Osteocyte (in vitro differentiated cells): ENCODE measurements around the gene CDA. TPM values are rescaled to one million over a fixed set of nuclear protein-coding genes. Genes with fewer than 3 reads are reported as not detected.

Experiments
- DNase-seq: peaks from one replicate; pipeline ENCODE4 v3.0.0; 2021; ENCODE audit warnings: mixed read lengths; ENCODE audit not compliant: unreplicated experiment; ENCODE audit errors: extremely low spot score
- H3K27ac Mint-ChIP-seq: one replicate; pipeline ENCODE4 v1.8.0; 2021; ENCODE audit warnings: mild to moderate bottlenecking, mixed read lengths; ENCODE audit not compliant: unreplicated experiment
- H3K27me3 Mint-ChIP-seq: one replicate; pipeline ENCODE4 v1.8.0; 2021; ENCODE audit warnings: mixed read lengths; ENCODE audit not compliant: unreplicated experiment
- H3K36me3 Mint-ChIP-seq: one replicate; pipeline ENCODE4 v1.8.0; 2021; ENCODE audit warnings: mixed read lengths; ENCODE audit not compliant: unreplicated experiment
- H3K4me1 Mint-ChIP-seq: one replicate; pipeline ENCODE4 v1.8.0; 2021; ENCODE audit warnings: mixed read lengths; ENCODE audit not compliant: unreplicated experiment
- H3K4me3 Mint-ChIP-seq: one replicate; pipeline ENCODE4 v1.8.0; 2021; ENCODE audit warnings: mild to moderate bottlenecking, moderate library complexity, mixed read lengths; ENCODE audit not compliant: unreplicated experiment
- H3K9me3 Mint-ChIP-seq: one replicate; pipeline ENCODE4 v1.8.0; 2021; ENCODE audit warnings: mixed read lengths; ENCODE audit not compliant: unreplicated experiment
- total RNA-seq: library from RNA; stranded (reverse); gene quantifications from 2 replicates; pipeline ENCODE4 v1.2.1, GENCODE V29; 2021
- TF ChIP-seq, protein P1 (sequence below): fragments of 200-600 bp; sonication (generic); IDR thresholded peaks from 2 replicates; pipeline ENCODE4 v1.5.0; 2021; ENCODE audit warnings: antibody characterized with exemption, mild to moderate bottlenecking, moderate library complexity

CDA gene
- total RNA-seq, 1 donor from 2014 or later, result not detected

DNA sequence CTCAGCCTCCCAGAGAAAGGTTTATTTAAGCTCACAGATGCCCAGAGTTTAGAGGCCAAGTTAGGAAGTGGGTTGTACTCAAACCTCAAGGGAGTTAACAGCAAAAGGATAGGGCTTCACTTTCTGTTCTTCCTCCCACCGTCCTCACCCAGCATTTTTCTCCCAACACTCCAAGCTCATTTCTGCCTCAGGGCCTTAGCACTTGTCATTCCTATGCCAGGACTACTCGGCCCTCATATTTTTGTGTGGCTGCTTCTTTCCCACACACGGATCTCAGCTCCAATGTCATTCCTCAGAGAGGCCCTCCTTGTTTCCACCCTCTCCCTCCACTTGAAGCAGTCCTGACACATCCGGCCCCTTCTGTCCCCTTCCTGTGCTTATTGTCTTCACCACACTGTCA lies 23.7 kb upstream of the CDA start:
- H3K9me3 Mint-ChIP-seq, result no peaks in the 10 kb centered on the region
- H3K27ac Mint-ChIP-seq, result no peak overlapping the region
- TF ChIP-seq, protein P1, sequence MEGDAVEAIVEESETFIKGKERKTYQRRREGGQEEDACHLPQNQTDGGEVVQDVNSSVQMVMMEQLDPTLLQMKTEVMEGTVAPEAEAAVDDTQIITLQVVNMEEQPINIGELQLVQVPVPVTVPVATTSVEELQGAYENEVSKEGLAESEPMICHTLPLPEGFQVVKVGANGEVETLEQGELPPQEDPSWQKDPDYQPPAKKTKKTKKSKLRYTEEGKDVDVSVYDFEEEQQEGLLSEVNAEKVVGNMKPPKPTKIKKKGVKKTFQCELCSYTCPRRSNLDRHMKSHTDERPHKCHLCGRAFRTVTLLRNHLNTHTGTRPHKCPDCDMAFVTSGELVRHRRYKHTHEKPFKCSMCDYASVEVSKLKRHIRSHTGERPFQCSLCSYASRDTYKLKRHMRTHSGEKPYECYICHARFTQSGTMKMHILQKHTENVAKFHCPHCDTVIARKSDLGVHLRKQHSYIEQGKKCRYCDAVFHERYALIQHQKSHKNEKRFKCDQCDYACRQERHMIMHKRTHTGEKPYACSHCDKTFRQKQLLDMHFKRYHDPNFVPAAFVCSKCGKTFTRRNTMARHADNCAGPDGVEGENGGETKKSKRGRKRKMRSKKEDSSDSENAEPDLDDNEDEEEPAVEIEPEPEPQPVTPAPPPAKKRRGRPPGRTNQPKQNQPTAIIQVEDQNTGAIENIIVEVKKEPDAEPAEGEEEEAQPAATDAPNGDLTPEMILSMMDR, result no peak
- DNase-seq, result no peak
- no peaks in the 10 kb centered on the region for H3K36me3 Mint-ChIP-seq
- peaks cover 56% of the 10 kb centered on the region for H3K27me3 Mint-ChIP-seq
- H3K4me1 Mint-ChIP-seq, result no peaks in the 10 kb centered on the region
- H3K4me3 Mint-ChIP-seq, result no peak overlapping the region

DNA sequence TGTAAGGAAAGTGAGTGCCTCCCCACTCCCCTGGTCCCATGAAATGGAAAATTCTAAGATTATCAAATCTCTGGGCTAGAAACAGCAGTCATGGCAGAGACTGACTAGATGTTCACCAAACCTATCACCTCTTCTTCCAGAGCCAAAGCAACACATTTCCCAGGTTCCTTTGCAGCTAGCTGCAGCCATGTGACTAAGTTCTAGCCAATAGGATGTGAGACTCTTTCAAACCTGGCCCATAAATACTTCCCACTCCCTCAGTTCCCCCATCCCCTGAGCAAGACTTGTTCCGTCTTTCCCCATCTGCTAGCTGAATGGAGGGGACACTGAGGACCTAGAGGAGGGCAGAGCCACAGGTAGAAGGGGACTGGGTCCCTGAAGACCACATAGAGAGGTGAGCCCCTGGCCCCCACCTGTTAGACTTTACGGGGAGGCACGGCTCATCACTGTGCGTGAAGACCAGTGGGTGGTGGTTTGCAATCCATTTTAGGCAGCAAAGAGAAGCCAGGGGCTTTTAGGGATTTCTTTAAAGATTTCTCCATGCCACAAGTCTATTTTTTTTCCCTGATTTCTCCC lies 19.3 kb upstream of the CDA start:
- H3K4me3 Mint-ChIP-seq, result no peak overlapping the region
- no peak for DNase-seq
- TF ChIP-seq, protein P1, result no peak
- peaks cover 48% of the 10 kb centered on the region for H3K27me3 Mint-ChIP-seq
- no peaks in the 10 kb centered on the region for H3K4me1 Mint-ChIP-seq
- no peaks in the 10 kb centered on the region for H3K36me3 Mint-ChIP-seq
- H3K27ac Mint-ChIP-seq, result no peak overlapping the region
- no peaks in the 10 kb centered on the region for H3K9me3 Mint-ChIP-seq

DNA sequence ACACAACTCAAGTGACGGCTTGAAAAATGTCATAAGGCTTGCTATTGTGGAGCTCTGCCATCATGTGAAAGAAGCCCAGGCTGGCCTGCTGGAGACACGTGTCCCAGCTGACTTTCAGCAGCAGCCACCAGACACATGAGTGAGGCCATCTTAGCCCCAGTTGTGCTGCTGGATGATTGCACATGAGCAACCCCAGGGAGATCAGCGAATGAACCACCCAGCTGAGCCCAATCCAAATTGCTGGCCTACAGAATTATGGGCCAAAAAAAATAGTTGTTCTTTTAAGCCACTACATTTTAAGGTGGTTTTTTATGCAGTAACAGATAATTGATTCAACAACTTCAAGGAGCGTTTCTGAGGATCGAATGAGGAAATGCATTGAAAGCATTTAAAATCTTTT lies 17.5 kb upstream of the CDA start:
- TF ChIP-seq, protein P1, result no peak
- DNase-seq, result no peak
- H3K27ac Mint-ChIP-seq, result no peak overlapping the region
- no peaks in the 10 kb centered on the region for H3K9me3 Mint-ChIP-seq
- H3K27me3 Mint-ChIP-seq, result peaks cover 42% of the 10 kb centered on the region
- no peaks in the 10 kb centered on the region for H3K36me3 Mint-ChIP-seq
- no peak overlapping the region for H3K4me3 Mint-ChIP-seq
- no peaks in the 10 kb centered on the region for H3K4me1 Mint-ChIP-seq

DNA sequence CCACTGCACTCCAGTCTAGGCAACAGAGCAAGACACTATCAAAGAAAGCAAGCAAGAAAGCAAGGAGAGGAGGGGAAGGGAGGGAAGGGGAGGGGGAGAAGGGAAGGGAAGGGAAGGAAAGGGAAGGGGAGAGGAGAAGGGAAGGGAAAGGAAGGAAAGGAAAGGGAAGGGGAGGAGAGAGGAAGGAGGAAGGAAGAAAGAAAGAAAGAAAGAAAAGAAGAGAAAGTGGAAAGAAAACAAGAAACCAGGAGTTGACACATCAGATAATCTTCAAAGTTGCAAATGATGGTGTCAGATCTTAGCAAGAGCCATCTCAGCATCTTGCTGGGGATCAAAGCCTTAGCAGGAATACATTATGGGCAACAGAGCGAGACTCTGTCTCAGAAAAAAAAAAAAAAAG lies 14.9 kb upstream of the CDA start:
- no peaks in the 10 kb centered on the region for H3K4me1 Mint-ChIP-seq
- TF ChIP-seq, protein P1, result no peak
- peaks cover 40% of the 10 kb centered on the region for H3K27me3 Mint-ChIP-seq
- no peaks in the 10 kb centered on the region for H3K9me3 Mint-ChIP-seq
- no peaks in the 10 kb centered on the region for H3K36me3 Mint-ChIP-seq
- H3K4me3 Mint-ChIP-seq, result no peak overlapping the region
- no peak for DNase-seq
- no peak overlapping the region for H3K27ac Mint-ChIP-seq

DNA sequence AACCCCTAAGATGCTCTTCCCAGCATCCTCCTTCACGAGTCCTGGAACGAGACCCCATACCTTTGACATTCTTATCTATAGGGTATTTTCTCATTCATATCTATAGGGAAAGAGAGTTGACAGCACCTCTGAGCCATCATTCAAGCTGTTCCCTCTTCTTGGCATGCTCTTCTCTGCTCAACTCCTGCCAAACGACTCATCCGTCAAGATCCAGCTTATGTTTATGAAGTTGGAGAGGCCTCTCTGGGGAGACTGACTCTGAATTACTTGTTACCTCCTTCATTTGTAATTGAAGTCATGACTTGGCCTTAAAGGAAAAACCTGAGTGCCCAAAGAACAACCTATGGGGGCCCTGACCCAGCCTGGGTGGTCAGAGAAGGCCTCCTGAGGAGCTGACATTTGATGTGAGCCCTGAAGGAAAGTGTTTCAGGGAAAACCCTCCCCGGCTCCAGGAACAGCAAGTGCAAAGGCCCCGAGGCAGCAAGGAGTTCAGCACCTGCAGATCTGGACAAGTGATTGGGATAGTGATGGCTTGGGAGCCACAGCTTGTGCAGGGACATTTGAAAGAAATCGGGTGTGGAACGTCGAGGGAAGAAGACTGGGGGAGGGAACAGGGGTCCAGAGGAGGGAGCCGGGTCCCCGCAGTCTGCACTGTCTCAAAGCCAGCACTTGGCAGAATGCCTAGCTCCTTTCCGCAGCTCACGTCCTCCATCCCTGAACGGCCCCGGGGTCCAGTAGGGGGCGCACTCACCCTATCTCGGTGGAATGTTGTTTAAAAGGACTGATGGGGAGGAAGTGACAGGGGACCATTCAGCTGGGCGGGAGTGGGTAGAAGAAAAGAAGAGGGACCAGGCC lies 14.0 kb upstream of the CDA start:
- Mint-ChIP-seq H3K4me1 (no peaks in the 10 kb centered on the region), H3K9me3 (no peaks in the 10 kb centered on the region), H3K27ac (no peak overlapping the region), H3K4me3 (no peak overlapping the region), H3K36me3 (no peaks in the 10 kb centered on the region), H3K27me3 (peaks cover 31% of the 10 kb centered on the region)
- TF ChIP-seq, protein P1, result peak; percentile 68
- peak; percentile 91 for DNase-seq
